Thyroid gland (tissue), 4 donors: Measurements from ENCODE around the gene LSS.

ENCODE experiments used
- POLR2A ChIP-seq, 2 donors: fragments of 450-650 bp; IDR thresholded peaks; one replicate each; pipeline ENCODE4 v1.6.1; 2017; ENCODE audit warnings: antibody characterized with exemption in 2 of 2, mild to moderate bottlenecking in 2 of 2, moderate library complexity in 1 of 2
- TF ChIP-seq, protein P1 (sequence below), 6 experiments: fragments of 200-600 bp in 3 of 6; fragments of 450-650 bp in 3 of 6; sonication (generic) in 3 of 6; IDR thresholded peaks; one replicate each; pipeline ENCODE4 v1.5.1; 2016 to 2019; ENCODE audit warnings: antibody characterized with exemption in 6 of 6, mild to moderate bottlenecking in 2 of 6, inconsistent platforms in 1 of 6, moderate library complexity in 1 of 6

- TF ChIP-seq, protein P1, sequence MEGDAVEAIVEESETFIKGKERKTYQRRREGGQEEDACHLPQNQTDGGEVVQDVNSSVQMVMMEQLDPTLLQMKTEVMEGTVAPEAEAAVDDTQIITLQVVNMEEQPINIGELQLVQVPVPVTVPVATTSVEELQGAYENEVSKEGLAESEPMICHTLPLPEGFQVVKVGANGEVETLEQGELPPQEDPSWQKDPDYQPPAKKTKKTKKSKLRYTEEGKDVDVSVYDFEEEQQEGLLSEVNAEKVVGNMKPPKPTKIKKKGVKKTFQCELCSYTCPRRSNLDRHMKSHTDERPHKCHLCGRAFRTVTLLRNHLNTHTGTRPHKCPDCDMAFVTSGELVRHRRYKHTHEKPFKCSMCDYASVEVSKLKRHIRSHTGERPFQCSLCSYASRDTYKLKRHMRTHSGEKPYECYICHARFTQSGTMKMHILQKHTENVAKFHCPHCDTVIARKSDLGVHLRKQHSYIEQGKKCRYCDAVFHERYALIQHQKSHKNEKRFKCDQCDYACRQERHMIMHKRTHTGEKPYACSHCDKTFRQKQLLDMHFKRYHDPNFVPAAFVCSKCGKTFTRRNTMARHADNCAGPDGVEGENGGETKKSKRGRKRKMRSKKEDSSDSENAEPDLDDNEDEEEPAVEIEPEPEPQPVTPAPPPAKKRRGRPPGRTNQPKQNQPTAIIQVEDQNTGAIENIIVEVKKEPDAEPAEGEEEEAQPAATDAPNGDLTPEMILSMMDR (IDR thresholded peaks at IDR 0.05) = no peak
- TF ChIP-seq POLR2A (IDR thresholded peaks at IDR 0.05) = no peak
Observed at GRCh38 chr21:46250146-46250725, 21.7 kb upstream of the LSS start.
